Hypothalamus (tissue), 51 donors: ENCODE data around the gene LSAMP.

Experiments used
- DNase-seq, 51 donors: peaks; one replicate each; lab custom pipeline; 2025; lab: John Stamatoyannopoulos, UW

Gene LSAMP

DNA sequence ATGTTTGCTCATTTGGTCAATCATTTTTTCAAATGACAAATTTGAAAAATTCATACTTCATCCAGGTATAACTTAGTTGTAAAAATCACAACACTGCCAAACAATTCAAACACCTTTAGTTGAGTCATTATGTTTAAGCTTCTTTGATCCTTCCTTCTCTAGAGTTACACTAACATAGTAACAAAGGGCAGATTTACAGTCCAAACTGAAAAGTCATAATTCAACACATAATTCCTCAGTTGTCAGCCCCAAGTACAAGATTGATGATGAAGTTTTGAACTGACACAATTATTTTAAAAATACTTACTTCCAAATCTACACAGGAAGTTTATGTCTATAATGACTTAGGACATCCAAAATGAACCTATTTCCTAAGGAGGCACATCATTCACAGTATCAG lies 264.1 kb downstream of the LSAMP start:
- no peak for DNase-seq

DNA sequence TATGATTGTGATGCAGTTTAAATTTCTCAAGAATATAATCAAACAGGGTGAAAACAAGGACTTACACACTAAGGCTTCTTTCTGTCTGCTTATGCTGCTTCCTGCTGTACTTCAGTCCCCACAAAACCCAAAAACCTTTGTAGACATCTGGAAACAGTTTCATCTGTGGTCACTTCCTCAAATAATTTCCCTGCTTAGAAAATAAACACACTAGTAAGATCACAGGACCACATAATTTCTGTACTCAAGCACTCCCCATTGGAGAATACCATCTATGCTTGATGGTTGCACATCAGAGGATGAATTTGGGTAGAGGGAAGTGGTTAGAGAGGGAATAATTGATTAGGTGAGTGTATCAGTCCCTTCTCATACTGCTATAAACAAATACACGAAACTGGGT lies 266.2 kb downstream of the LSAMP start:
- DNase-seq: no peak

DNA sequence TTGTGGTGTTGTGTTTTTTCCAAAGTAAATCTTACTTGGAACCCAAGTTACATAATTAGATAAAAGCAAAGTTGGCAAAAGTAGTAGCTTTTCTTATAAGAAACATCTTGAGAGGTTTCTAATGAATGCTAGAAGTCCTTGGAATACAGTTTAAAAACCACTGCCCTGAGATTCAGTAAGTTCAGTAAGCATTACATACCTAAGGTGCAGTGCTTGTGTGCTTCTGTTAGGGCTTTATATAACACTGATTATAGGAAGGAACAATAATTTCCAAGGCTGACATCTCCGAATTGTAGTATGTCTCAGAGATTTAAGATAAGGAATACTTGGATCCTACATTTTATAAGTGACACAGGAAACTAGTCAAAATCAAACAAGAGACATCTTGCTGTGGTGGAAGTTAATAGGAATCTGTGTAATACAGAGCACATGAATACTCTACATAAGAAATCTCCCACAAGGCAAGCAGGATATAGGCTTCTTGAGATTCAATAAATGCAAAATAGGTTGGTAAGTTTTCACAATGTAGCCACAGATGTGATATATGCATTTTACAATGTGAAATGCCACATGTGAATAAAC lies 268.2 kb downstream of the LSAMP start:
- DNase-seq: no peak

DNA sequence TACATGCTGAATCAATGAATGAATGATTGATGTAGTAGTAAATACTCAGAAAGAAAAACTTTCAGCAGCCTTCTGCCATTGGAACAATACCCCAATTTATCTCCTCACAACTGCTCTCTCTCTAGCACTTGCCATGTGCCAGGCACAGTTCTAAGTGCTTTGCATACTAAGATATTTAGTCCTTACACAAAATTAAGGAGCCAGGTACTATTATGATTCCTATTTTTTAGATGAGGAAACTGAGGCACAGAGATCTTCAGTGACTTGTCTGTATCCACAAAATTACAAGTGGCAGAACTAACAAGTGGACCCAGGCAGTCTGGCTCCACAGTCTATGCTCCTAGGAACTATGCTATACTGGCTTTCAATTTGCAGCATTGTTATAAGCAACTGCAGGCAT lies 279.2 kb downstream of the LSAMP start:
- peak in 7 of 51 donors; percentile 10 to 36 (median 17) for DNase-seq

DNA sequence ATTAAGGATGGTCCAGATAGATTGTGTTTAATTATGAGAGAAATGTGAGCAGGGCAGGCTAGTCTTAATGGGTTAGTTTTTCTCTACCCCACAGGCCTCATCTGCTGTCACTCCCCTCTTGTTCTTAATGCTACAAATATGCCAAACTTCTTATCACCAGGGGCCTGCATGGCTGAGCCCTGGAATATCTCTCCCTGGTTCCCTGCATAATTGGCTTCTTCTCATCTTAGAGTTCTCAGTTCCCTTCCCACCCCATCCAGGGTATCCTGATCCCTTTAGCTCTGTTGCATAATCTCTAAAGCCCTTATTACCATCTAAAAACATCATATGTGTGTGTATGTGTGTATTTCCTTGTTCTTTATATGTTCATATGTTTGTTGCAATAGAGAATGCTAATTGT lies 279.6 kb downstream of the LSAMP start:
- DNase-seq: no peak

DNA sequence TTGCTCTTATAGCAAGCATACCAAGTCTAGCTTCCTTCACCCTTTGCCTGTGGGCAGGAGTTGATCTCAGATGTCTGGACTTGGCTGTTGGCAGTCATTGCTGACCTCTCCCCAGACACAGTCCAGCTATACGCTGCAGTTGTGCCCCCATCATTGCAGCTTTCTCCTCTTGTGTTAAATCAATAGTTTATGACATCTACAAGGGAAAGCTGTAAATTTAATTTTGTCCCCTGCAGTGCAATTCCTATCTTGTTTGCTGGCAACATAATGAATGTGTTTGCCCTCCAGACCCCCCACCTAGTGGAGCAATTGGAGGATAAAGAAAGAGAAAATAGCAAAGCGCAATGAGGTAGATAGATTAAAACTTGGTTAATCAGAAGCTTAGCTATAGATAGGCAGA lies 280.2 kb downstream of the LSAMP start:
- DNase-seq: no peak

DNA sequence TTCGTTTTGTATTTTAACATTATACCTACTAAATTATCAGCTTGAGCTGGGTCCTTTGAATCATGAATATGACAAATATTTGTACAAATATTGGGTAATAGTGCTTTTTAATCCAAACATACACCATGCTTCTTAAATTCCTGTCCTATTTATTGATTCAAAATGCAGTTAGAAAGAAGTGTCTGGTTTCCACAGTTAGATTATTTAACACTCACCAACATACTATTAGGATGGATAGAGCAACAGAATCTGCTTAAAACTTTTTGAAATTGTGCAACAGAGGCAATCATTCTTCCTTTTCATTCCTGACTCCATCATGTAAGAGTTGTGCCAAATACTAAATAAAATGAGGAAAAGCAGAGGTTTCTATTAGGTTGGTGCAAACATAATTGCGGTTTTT lies 281.2 kb downstream of the LSAMP start:
- DNase-seq: no peak

DNA sequence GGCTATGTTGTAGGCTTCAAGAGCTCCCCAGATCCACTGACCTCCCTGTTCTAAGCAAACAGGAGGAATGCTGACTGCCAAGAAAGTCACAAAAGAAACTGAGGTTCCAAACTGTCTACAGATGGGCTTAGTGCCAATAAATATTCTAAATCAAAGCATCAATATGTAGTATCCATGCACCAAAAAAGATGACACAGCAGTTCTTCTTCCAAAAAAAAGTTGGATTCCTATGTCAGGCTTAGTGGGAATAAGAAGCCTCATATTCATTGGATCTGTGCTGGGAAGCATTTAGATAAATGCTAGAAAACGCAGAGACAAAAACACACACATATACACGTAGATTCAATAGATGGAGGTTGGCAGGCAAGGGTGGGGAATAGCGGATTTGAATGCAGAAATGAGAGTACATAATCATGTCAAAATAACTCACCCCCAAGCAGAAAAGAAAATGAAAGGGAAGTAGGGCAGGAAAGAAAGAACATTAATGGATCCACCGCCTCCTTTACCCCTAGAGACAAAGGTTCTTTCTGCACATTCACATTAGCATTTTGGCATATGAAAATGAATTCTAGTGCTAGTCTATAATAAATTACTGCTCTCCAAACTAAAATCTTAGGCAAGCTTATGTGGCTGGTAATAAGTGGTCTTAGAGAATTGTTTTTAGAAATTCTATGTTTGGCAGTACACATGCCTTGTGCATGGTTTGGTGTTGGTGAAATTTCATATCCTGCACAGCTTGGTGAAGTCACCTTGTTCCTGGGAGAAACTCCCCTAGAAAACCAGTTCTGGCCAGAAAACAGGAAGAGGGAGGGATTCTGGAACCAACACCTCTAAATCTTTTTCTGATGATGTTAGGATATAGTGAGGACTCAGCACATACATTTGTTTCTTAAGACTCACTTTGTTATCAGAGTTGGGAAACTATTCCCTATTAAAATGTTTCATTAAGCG lies 283.4 kb downstream of the LSAMP start:
- peak in 2 of 51 donors; percentile 26 to 68 for DNase-seq

DNA sequence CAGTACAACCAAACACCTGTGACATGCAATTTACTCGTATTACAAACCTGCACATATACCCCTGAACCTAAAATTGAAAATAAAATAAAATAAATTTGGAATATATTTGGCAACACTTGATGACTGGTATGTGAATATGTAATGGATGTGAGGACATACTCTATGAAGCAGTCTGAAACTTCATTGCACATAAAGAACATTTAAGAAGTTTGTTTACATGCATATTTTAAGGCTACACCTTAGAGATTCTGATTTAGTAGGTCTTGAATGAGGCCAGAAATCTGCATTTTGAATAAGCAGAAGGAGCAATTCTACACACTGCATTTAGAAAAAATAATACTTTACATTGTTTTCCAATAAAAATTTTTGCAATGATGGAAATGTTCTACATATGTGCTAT lies 284.7 kb downstream of the LSAMP start:
- DNase-seq: no peak

DNA sequence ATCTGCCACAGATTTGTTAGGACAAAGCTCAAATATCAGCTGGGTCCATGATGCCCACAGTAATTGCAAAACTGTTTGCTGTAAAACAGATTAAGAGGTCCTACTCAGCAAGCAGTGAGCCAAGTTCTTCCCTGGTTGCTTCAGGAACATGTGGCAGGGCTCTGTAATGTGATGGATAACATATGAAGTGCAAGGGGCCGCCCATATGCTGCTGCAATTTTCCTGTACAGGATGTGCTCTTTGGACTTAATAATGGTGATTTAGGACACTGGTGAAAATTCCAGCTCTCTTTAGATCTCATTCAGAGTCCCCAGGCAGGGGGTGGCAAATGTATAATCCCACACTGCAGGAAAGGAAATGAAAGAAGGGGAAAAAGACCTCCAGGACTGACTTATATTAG lies 289.4 kb downstream of the LSAMP start:
- no peak for DNase-seq

DNA sequence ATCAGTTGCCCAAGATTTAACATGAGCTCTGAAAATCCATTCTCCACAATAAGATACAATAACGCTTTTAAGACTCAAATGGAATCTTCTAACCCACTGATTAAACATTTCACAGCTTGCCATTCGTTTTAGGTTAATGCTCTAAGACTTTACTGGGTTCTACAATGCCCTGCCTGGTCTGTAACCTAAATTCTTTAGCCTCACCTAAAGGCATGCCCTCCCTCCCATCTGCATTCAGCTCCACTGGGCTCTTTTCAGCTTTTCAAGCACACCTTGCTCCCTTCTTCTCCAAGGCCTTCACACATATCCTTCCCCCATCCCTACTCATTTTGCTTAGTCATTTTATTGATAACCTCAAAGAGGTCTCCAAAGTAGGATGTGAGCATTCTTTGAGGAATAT lies 290.9 kb downstream of the LSAMP start:
- no peak for DNase-seq

DNA sequence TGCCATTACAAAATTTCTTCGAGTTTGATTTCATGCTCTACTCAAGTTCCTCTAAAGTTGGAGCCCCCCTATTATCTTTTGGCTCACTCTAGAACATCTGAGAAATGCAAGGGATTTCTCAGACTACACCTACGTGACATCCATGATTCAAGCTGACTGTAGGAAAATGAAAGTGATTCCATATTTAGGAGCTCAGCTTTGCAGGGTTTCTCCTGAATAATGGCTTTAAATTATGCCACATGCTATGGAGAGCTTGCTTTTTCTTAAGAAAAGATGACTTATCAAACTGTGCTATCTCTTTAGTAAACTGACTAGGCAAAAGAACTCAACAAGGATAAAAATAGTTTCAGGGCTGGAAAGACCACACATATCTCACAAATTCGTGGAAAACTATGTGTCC lies 292.1 kb downstream of the LSAMP start:
- DNase-seq: no peak

DNA sequence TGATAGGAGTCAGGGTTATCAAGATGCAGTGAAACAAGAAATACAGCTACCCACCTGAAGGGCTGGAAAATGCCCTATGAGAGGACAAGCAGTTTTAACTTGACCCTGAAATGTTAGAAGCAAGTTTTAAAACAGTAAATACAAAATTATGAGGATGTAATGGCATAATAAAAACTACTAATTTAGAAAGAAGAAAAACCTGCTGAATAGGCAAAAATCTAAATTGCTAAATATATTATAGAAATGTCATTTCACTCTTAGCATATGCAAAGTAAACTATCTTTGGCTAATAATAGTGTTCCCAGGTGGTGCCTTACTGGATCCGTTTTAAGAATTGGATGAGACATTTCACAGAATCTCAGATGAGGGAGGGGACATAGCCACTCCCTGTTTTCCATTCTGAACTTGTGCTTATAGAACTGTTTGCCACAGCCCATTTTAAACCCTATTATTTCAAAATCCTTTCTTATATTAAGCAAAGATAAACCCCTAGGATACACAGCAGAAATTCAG lies 294.6 kb downstream of the LSAMP start:
- no peak for DNase-seq

DNA sequence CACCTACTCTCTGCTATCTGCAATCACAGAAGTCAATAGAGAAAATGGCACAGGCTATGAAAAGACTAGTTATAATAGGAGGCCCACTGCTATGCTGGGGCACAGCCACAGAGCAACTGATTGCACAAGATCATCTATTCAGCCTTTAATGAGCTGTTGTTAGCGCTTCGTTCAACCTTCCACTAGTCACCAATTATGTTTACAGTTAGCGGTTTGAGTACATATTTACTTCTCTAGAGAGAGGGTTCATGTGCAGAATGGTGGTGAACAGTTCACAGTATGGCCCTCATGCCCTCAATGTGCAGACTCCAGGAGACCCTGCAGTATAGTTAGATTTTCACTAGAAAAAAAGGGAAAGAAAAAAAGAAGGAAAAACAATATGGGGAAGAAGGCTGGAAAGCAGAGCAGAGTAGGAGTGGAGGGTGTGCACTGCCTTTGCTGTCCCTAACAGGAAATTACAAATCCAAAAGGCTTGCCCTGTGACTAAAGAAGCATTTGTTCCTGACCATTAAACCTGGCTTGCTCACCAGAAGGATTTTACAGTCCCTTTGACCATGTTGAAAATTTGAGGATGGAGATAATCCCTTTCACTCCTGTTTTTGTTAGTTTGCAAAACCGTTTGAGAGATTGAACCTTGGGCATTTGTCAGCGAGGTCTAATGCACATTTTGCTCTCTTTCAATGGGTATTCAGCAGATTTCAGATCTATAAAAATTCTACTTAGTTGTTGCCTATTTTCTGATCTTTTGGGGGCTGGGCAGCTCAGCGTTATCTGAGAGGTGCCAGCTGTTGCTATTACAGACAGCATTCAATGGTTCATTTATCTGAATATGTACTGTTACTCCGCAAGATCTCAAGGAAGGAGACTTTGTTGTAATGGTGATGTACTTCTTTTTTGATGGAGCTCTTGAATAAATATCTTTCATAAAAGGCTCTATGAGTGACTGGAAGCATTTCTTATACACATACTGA lies 296.1 kb downstream of the LSAMP start:
- DNase-seq: peak in 1 of 51 donors; percentile 25

DNA sequence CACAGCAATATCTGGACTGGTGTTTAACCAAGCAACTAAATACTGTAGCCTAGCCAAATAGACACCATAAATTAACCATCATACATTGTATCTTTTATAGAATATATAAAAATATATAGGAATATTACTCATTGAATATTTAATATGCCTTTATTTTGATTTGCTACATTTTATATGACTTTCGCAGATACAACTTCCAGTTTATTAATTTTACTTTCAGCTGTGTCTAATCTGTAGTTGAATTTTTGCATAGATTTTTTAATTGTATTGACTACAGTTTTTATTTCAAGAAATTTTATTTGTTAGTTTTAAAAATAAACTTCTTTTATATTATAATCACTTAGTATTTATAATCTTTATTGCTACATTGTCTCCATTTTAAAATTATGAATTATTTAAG lies 299.7 kb downstream of the LSAMP start:
- DNase-seq: no peak

DNA sequence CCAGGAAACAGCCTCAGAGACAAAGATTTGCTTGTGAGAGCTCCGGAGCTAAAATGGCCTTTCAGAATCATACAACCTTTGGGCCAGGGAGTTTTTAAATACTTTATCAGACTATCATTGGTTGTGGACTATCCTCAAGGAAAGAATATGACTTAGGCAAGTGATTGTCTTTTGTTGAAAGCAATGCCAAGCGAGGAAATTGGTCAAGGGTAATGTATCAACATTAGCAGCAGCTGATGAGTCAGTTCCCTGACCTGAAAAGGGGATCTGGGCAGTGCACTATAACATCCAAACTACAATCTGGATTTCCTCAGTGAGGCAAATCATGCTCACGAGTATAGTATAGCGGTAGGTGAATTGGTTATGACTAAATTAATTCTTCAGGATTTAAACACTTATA lies 303.6 kb downstream of the LSAMP start:
- no peak for DNase-seq

DNA sequence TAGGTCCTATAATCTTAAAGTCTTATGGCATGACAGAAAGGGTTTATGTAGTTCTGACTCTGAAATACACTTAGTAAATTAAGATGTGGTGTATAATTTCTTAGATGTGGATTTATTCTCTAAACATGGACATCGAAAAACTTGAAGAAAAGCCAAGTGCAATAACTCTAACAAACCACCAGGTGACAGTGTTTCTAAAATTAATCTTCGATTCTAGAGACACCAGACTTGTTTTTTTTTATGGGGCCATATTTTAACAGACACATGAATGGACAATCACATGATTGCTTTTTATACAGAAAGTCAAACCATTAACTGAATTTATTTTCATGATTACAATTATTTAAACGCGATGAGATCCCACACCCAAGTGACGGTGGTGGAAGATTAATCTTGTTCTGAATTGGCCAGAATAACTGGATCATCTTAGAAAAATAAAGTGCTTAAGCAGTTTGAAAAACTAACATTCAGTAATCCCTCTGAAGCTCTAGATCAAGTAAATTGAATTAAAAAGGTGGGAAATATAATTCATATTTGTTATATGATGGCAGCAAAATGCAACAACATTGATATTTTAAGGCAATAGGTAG lies 305.1 kb downstream of the LSAMP start:
- peak in 1 of 51 donors; percentile 82 for DNase-seq

DNA sequence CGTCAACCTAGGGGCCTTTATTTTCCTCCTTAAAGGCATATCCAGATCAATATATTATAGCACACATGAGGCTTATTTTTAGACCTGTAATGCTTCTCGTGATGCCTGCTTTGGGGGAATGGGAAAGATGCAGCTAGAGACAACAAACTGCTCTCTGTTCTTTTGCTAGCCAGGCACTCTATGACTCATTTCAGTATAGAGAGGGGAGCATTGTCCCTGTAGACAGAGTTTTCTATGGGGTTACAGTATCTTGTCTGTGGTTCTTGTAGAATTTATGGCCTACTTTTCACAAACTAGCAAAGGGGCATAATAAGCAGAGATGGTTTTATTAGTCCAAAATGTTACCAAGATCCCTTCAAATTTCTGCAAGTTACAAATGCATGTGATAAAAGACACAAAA lies 305.6 kb downstream of the LSAMP start:
- peak in 11 of 51 donors; percentile 9 to 82 (median 19) for DNase-seq

DNA sequence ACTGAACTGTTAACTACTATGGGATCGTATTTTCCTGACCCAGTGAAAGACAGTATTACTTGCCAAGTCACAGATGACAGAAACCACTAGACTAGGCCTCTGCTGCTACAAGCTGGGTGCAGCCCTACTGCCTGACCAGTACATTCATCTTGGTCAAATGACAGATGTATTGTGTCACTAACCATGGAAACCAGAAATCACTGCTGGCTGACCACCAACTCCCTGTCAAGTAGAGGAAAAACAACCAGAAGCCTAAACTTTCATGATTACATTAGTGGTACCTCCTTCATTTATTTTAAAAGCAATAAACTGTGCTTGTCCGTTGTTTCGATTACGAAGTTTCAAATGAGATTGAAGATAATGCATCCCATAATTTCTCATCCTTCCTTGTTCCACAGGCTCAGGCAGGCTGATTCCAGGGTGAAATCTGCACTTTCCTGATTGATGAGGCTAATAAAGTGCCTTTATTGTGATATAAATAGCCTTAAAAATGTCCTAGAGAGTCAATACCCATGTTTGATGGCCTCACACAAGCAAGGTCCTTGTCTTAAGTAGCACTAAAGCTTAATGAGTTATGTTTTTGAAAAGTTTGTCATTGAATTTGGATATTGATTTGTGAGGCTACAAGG lies 309.7 kb downstream of the LSAMP start:
- DNase-seq: peak in 25 of 51 donors; percentile 2 to 55 (median 24)
